ENCODE measurements around the gene ARHGAP42. TPM values are rescaled to one million over a fixed set of nuclear protein-coding genes. Genes with fewer than 3 reads are reported as not detected.

Gene ARHGAP42
- total RNA-seq, 1 experiment from 2014 or later = 11.5 TPM

DNA sequence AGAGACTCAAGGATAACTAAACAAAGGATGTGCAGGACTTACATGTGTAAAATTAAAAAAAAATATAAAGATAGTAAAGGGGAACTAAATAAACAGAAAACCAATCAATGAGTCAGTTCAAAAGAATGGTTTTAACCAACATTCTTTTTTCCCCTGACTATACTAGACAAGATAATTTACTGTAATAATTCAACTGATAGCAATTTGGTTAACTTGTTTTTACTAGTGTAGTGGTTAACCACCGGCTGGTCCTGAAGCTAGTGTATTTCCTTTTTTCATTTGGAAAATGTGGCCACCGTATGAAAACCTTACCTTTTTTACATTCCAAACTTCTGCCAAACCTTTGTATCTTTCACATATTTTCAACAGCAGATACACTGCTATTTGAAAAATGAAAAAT lies 123.1 kb downstream of the ARHGAP42 start:
- in situ Hi-C loops (cut with HindIII; ENCODE audit: low pct_unique_long_range_greater_than_20kb, low sequenced_read_pairs) = no loop called here
- peak; percentile 78 for DNase-seq (ENCODE audit: low read depth)

DNA sequence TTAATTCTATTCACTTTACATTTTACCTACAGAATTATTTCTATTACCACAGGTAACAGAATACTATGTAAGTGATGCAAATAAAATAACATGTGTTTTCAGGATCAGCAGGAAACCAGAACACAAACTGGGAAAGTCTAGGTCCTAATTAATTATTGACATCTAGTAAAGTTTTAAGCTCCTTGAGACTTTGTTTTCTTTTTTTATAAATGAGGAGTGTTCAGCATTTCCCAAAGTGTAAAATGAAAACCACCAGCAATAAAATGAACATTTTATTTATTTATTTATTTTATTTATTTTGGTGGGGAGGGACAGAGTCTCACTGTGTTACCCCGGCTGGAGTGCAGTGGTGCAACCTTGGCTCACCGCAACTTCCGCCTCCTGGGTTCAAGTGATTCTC lies 123.6 kb downstream of the ARHGAP42 start:
- in situ Hi-C loops (cut with HindIII; ENCODE audit: low pct_unique_long_range_greater_than_20kb, low sequenced_read_pairs) = no loop called here
- peak; percentile 64 for DNase-seq (ENCODE audit: low read depth)

GRCh38 chr11:100812517-100812916 lies 125.4 kb downstream of the ARHGAP42 start:
- in situ Hi-C loops (cut with HindIII; ENCODE audit: low pct_unique_long_range_greater_than_20kb, low sequenced_read_pairs) = no loop called here
- no peak for DNase-seq (ENCODE audit: low read depth)

GRCh38 chr11:100815787-100816330 lies 128.8 kb downstream of the ARHGAP42 start:
- in situ Hi-C loops (cut with HindIII; ENCODE audit: low pct_unique_long_range_greater_than_20kb, low sequenced_read_pairs) = no loop called here
- DNase-seq (ENCODE audit: low read depth) = no peak

GRCh38 chr11:100816823-100817222 lies 129.7 kb downstream of the ARHGAP42 start:
- in situ Hi-C loops (cut with HindIII; ENCODE audit: low pct_unique_long_range_greater_than_20kb, low sequenced_read_pairs) = no loop called here
- no peak for DNase-seq (ENCODE audit: low read depth)

DNA sequence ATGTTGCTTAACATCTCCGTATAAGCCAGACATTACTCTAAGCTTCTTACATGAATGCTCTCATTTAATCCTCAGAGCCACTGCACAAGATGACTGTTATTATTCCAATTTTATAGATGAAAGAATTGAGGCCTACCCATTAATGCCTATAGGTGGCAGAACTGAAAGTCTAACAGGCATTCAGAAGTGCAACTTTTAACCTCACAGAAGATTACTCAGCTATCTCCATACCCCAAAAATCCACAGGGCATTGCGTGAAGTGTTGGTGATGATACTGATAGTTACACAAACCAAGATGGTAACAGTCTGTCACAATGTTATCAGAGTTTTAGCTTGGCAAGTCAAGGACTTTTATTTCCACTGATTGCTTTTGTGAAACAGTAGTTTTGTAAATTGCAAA lies 130.5 kb downstream of the ARHGAP42 start:
- no peak for DNase-seq (ENCODE audit: low read depth)
- in situ Hi-C loops (cut with HindIII; ENCODE audit: low pct_unique_long_range_greater_than_20kb, low sequenced_read_pairs) = no loop called here

GRCh38 chr11:100820621-100821020 lies 133.5 kb downstream of the ARHGAP42 start:
- in situ Hi-C loops (cut with HindIII; ENCODE audit: low pct_unique_long_range_greater_than_20kb, low sequenced_read_pairs) = no loop called here
- no peak for DNase-seq (ENCODE audit: low read depth)

DNA sequence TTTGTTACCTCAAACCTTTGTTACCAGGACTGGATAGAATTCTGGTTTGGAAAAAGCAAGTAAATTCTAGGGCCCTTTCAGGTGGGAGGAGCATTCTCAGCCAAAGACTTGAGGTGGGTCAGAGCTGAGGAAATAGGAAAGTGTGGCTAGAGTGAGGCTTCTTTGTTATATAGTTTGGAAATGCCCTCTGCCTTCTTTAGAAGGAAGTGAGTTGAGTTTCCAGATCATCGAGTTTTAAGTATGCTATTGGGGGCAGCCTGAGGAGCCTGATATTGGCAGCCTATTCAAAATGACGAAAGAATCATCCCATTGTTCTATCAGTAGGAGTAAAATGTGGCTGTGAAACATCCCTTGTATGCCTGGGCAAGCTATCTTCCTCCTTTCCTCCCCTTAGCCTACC lies 134.1 kb downstream of the ARHGAP42 start:
- in situ Hi-C loops (cut with HindIII; ENCODE audit: low pct_unique_long_range_greater_than_20kb, low sequenced_read_pairs) = no loop called here
- peak; percentile 34 for DNase-seq (ENCODE audit: low read depth)

GRCh38 chr11:100823360-100823759 lies 136.3 kb downstream of the ARHGAP42 start:
- no peak for DNase-seq (ENCODE audit: low read depth)
- in situ Hi-C loops (cut with HindIII; ENCODE audit: low pct_unique_long_range_greater_than_20kb, low sequenced_read_pairs) = no loop called here

DNA sequence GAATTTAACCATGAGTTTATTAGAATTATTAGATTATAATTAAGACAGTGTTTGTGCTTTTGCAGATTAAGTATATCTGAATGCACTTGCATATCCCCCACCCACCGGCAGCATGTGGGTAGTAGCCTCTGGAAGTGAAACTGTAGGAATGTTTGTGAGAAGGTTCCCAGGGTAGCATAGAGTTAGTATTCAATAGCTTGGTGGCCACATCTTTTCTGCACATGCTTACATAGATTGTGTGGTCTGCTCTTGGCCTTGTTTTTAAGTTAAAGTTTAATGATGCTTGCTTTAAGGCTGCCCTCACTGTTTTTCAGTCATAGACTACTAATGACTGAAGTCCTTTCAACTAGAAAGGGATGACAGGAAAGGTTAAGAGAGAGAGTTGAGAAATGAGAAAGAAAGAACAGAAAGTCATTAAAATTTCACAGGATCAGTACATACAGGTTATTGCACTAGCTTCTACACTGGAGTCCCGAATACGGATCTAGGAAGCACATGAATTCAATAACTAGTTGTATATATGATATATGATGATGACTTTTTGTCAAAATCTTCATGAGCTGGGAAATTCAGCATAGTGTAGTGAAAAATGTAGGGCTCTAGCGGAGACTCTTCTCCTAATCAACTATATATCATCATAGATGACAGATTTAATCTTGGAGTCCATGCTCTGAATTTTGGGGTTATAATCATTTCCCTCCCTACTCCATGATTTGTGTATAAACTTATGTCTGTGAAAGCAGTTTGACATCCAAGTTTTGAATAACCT lies 137.1 kb downstream of the ARHGAP42 start:
- no peak for DNase-seq (ENCODE audit: low read depth)
- in situ Hi-C loops (cut with HindIII; ENCODE audit: low pct_unique_long_range_greater_than_20kb, low sequenced_read_pairs) = no loop called here

DNA sequence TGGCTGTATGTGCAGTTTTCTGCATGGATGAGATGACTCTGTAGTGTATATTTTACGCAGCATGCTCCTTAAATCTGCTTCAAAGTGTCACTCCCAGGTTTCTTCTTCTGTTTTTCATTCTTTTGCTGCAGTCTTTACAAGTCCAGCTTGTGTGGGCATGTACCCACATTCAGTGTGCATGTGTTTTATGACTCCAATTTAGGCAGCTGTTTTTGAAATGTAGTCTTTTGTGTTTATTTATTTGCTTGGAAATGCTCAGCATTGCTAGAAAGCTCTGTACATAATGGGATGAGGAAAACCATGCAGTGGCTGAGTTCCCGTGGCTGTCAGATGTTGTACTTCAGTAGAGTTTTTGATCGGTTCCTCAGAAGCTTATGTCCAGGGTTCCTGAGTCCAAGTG lies 138.5 kb downstream of the ARHGAP42 start:
- in situ Hi-C loops (cut with HindIII; ENCODE audit: low pct_unique_long_range_greater_than_20kb, low sequenced_read_pairs) = no loop called here
- no peak for DNase-seq (ENCODE audit: low read depth)

- DNase-seq (ENCODE audit: low read depth) = peak; percentile 88
- in situ Hi-C loops (cut with HindIII; ENCODE audit: low pct_unique_long_range_greater_than_20kb, low sequenced_read_pairs) = no loop called here
Measured at GRCh38 chr11:100827934-100828661, 141.0 kb downstream of the ARHGAP42 start.

DNA sequence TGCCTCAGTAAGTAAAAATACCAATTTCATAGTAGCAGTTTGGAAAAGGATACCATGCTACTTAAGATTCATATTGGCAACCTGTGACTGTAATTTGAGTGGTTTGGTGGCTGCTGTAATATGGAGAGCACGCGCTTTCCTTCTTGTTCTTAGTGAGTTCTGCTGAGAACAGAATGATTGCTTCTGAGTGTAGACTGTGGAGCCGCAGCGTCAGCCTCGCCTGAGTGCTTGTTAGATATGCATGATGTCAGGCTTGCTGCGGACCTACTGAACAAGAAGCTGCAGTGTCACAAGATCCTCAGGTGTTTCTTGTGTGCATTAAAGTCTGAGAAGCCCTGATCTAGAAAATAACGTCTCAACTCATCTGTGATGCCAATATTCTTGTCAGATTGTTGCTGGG lies 143.2 kb downstream of the ARHGAP42 start:
- DNase-seq (ENCODE audit: low read depth) = peak; percentile 80
- in situ Hi-C loops (cut with HindIII; ENCODE audit: low pct_unique_long_range_greater_than_20kb, low sequenced_read_pairs) = no loop called here

- in situ Hi-C loops (cut with HindIII; ENCODE audit: low pct_unique_long_range_greater_than_20kb, low sequenced_read_pairs) = no loop called here
- peak; percentile 52 for DNase-seq (ENCODE audit: low read depth)
Measured at GRCh38 chr11:100830978-100831732, 144.1 kb downstream of the ARHGAP42 start.

DNA sequence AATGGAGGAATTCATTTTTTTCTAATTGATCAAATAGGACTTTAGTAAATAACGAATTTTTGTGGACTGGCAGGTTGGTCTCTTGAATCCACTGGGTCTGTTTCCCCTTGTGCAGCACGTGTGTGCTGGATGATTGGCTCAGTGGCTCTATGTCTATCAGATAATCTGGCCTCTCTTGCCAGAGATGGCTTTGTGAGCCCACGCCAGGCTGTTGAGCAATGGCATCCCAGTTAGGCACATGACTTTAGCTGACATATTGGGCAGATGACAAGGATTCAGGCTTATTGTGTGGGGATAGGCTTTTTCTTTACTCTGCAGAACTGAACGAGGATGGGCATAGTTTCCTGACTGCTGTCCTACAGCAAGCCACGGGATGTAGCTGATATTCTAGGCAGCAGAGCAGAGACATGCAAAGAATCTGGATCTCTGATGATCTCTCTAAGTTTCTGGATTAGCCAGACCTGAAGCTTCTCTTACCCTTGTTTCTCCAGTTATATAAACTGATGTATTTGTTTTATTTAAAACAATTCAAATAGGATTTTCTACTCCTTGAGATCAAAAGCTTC lies 144.9 kb downstream of the ARHGAP42 start:
- in situ Hi-C loops (cut with HindIII; ENCODE audit: low pct_unique_long_range_greater_than_20kb, low sequenced_read_pairs) = no loop called here
- DNase-seq (ENCODE audit: low read depth) = peak; percentile 25

- in situ Hi-C loops (cut with HindIII; ENCODE audit: low pct_unique_long_range_greater_than_20kb, low sequenced_read_pairs) = no loop called here
Measured at GRCh38 chr11:100832829-100833228, 145.7 kb downstream of the ARHGAP42 start.

GRCh38 chr11:100833276-100833675 lies 146.2 kb downstream of the ARHGAP42 start:
- DNase-seq (ENCODE audit: low read depth) = no peak
- in situ Hi-C loops (cut with HindIII; ENCODE audit: low pct_unique_long_range_greater_than_20kb, low sequenced_read_pairs) = no loop called here

More at GRCh38 chr11:100832829-100833228, 145.7 kb downstream of the ARHGAP42 start:
- no peak for DNase-seq (ENCODE audit: low read depth)

DNA sequence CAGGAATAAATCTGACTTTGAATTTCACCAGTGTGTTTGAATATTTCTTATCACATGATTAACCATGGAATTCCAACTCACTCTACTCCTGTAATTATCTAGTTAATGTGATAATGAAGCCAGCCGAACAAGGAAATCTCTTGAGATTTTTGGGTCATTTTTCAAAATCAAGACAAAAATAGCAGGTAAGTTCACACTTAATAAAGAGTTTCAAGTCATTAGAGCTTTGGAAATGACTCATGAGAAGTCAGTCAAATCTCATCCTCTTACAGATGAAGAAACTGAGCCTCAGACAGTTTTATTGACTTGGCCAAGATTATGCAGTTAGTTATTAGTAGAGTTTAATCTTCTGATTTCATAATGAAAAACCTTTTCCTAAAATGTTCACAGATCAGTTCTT lies 148.8 kb downstream of the ARHGAP42 start:
- in situ Hi-C loops (cut with HindIII; ENCODE audit: low pct_unique_long_range_greater_than_20kb, low sequenced_read_pairs) = no loop called here
- DNase-seq (ENCODE audit: low read depth) = peak; percentile 31
